Liver (tissue), 3 donors: ENCODE data around the gene RET.

Experiments used
- CTCF ChIP-seq: fragments of 150-350 bp; IDR thresholded peaks from 2 replicates; pipeline ENCODE4 v1.5.1; 2017; ENCODE audit warnings: improper control_type of control experiment, low read depth, low read length; ENCODE audit not compliant: missing input control
- MAX ChIP-seq: IDR thresholded peaks from 2 replicates; pipeline ENCODE4 v1.6.1; 2016; ENCODE audit warnings: antibody characterized with exemption
- TAF1 ChIP-seq: conservative IDR thresholded peaks from 2 replicates; pipeline ENCODE4 v1.6.1; 2016; ENCODE audit warnings: antibody characterized with exemption, mild to moderate bottlenecking
- donor health status: healthy.
- donor health status: healthy.

- TF ChIP-seq CTCF (no peak), TAF1 (no peak), MAX (no peak)
These were observed 37.0 kb upstream of the RET start for GRCh38 chr10:43039624-43040481.
